NB4 (cell line): ENCODE data around the gene C1QTNF12.
A peak's percentile ranks its signal among the peaks of the same experiment; 100 is the strongest.

Experiments
- DNase-seq: peaks from one replicate; pipeline ENCODE4 v3.0.0; 2010; ENCODE audit warnings: low read depth
- H3K4me3 ChIP-seq: one replicate; pipeline ENCODE4 v1.5.1; 2011; ENCODE audit warnings: mild to moderate bottlenecking, low read depth, low read length, moderate library complexity
- CTCF ChIP-seq: IDR thresholded peaks from one replicate; pipeline ENCODE4 v1.5.1; 2012; ENCODE audit warnings: low read depth, low read length
- MAX ChIP-seq: IDR thresholded peaks from 2 replicates; pipeline ENCODE4 v1.6.1; 2011; ENCODE audit warnings: low read depth, low read length
- MYC ChIP-seq: IDR thresholded peaks from 2 replicates; pipeline ENCODE4 v1.6.1; 2011; ENCODE audit warnings: low read depth, low read length
- POLR2A ChIP-seq: IDR thresholded peaks from 2 replicates; pipeline ENCODE4 v1.6.1; 2011; ENCODE audit warnings: mild to moderate bottlenecking; ENCODE audit not compliant: insufficient read length; ENCODE audit errors: extremely low read depth

The C1QTNF12 gene

GRCh38 chr1:1204998-1205768 lies 41.3 kb downstream of the C1QTNF12 start:
- no peak for TF ChIP-seq CTCF
- no peak for TF ChIP-seq MAX
- peak; percentile 34 for DNase-seq
- no peak overlapping the region for H3K4me3 ChIP-seq

GRCh38 chr1:1204425-1204920 lies 42.0 kb downstream of the C1QTNF12 start:
- no peak overlapping the region for H3K4me3 ChIP-seq
- TF ChIP-seq POLR2A (no peak), MYC (no peak), CTCF (no peak), MAX (no peak)
- no peak for DNase-seq

GRCh38 chr1:1203561-1204424 lies 42.7 kb downstream of the C1QTNF12 start:
- no peak for TF ChIP-seq CTCF
- H3K4me3 ChIP-seq = no peak overlapping the region
- DNase-seq = peak; percentile 72

GRCh38 chr1:1202831-1203560 lies 43.5 kb downstream of the C1QTNF12 start:
- no peak overlapping the region for H3K4me3 ChIP-seq

More at GRCh38 chr1:1202831-1203560, 43.5 kb downstream of the C1QTNF12 start:
- no peak for DNase-seq
- no peak for TF ChIP-seq MAX
- TF ChIP-seq POLR2A = no peak
- no peak for TF ChIP-seq MYC
- TF ChIP-seq CTCF = no peak
